DMS114 treated with DMSO at 0.1 percent for 48 hours (cell line): ENCODE measurements around the gene ATP2C1.

Experiments
- DNase-seq: peaks from one replicate; lab custom pipeline; 2025; ENCODE audit not compliant: unreplicated experiment; lab: John Stamatoyannopoulos, UW

ATP2C1 gene

DNA sequence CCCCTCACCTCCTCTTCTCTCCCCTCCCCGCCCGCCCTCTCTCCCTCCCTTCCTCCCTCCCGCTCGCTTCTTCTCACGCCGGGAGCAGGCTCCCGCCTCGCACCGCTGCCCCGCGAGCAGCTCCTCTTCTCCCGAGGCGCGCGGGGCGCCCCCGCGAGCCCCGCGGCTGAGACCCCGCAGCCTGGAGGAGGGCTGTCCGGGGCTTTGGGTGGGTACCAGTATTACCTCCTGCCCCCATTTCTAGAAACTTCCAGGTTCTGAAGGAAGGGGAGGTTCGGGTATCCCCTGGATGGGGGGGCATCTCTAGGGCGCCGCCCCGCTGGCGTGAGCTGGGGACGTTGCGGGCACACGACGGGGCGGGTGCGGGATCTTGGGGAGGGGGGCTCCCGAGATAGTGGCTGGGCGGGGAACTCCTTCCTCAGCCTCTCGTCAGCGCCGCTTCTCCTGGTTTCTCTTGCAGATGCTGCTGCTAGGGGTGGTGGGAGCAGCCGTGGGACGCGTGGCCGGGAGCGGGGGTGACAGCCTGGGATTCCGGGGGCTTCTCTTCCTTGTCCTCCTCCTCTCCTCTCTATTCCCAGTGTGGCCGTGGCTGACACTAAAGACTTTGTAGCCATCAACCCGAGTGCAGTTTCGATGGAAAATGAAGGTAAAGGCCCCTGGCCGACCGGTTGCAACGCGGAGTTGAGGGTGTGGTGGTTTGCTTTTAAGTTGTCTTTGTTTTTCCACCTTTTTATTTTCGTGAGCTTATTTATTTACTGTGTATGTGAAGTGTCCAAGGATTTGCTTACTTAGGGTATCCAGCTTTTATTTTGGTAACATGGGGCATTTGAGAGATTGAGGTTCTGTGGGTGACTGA, 474 bp downstream of the ATP2C1 start:
- no peak for DNase-seq

DNA sequence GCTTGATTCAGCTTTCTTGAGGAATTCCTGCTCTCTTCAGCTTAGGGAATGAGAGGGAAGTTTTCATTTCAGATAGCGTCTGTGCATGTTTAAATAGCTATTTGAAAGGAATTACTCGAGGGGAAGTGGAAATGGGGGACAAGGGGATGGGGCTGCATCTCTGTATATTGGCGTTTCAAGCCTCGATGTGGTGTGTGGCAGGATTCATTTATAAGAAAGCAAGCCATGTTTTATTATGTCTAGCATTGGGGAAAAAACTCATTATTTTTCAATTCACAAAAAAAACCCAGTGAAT, 1.0 kb downstream of the ATP2C1 start:
- no peak for DNase-seq

DNA sequence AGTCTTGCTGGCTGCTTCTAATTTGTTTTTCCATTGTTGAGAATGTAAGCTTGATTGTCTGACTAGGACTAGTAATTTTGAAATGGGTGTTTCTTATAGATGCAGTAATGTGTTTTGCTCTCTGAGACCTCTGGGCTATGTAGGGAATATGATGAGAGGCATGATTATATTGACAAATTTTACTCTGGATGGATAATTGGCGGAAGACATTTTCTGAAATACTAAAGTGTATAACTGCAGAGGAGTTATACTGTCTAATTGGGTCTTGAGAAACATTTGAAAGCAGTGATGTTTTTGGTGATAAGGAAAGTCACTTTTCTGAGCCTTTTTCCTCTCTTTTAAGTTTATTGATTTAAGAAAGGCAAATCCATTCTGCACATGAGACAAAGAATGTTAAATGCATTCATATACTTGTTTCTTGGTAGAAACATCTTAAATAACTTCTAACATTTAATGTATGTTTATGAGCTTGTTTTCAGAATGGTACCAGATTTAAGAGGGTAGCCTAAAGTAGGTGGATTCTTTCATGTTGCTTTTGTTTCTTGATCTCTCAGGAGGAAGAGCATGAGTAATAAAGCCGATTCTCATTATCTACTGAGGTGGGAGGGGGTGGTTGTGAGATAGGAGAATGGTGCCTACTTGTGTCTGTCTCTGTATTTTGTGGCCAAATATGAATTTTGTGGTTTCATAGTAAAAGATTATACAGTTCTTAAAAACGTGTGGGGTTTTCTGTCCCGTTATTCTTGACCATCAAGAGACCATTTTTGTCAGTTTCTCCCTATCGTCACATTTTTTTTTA, 2.0 kb downstream of the ATP2C1 start:
- no peak for DNase-seq

DNA sequence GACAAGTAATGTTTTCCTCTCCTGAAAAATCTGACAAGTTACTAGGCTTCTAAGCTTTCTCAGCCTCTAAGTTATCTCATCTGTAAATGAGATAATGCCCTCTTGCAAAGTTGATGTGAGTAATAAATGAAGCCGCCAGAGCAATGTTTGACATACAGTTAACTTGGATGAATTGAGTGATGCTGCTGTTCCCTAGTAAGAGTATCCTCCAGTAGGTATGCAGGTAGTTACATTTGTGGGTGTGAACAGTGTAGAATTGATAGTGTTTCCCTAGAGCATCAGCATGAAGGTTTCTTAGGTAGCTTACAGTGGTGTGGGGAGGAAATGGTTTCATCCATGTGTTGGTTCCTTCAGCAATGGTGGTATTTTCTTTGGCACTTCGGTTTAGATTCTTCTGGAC, 3.4 kb downstream of the ATP2C1 start:
- DNase-seq: no peak

DNA sequence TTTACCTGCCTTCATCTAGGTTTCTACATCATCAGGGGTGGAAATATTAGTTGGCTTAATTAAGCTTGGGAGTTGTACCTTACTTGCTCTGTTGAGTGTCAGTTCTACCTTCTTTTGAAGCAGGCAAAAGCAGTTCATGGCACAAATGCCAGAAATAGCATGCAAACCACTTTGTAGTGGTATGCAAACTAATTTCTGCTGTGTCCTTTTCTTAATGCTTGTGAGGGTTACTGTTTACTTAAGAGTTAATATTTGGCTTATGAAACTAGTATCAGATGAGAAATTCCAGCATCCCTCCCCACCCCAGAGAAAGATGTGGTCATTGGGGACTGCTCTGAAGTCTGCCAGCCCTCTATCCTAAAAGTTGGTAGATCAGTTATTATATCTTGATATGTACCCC, 7.1 kb downstream of the ATP2C1 start:
- DNase-seq: no peak

DNA sequence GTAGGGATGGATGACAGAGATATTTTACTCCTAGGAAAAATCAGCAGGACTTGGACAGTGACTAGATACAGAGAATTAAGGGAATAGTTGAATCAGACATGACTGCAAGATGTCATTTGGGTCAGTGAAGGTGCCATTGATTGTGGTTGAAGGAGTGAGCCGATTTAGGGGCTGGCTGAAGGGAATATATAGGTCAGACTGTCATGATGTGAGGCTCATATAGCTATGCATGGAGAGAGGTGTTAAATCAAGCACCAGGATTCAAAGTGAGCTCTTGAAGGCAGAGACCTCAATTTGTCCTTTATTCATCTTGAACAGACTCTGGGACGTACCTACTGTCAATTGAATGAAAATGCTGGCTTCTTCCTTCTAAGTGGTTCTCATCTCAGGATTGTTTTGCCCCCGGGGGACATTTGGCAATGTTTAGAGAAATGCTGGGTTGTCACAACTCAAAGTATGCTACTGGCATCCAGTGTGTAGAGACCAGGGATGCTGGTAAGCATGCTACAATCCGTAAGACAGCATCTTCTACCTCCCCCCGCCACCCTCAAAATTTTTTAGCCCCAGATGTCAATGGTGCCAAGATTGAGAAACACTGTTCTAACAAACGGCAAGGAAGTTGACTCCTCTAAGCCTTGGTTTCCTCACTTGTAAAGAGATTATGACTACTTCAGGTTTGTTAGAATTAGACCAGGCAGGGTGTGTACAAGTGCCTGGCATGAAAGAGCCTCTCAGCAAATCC, 7.8 kb downstream of the ATP2C1 start:
- no peak for DNase-seq

DNA sequence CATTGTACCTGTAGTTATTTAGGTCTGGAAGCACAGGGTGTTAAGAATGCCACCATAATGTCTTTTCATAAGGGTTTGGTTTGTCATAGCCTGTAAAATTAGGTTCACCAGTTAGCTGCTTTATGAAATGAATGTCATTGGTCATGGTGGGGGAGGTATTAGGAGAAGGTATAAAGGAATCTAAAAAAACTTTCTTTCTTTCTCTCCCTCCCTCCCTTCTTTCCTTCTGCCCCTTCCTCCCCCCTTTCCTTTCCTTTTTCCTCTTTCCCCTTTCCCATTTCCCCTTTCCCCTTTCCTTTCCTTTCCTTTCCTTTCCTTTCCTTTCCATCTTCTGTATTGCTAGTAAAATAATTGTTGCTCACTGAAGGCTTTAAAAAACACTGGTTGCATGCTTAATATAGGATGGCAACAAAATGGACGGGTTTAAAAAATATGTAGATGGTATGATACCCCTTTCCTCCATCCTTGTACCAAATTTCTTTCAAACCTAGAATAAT, 9.6 kb downstream of the ATP2C1 start:
- DNase-seq: no peak

DNA sequence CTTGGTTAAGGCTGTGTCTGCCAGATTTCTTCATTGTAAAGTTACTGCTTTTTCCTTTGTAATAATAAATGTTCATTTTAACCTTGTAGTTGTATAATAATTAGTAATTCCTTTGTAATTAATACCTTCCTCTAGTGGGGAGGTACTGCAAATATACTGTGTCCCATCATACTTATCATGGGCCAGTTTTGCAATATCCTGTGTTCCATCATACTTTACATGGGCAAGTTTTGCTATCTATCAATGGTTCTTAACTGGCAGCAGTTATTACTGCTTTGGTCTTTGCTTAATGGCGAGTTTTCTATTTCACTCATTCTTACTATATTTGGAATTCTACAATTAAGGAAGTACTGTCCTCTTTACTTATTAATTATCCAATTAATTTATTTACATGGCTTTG, 10.6 kb downstream of the ATP2C1 start:
- no peak for DNase-seq

DNA sequence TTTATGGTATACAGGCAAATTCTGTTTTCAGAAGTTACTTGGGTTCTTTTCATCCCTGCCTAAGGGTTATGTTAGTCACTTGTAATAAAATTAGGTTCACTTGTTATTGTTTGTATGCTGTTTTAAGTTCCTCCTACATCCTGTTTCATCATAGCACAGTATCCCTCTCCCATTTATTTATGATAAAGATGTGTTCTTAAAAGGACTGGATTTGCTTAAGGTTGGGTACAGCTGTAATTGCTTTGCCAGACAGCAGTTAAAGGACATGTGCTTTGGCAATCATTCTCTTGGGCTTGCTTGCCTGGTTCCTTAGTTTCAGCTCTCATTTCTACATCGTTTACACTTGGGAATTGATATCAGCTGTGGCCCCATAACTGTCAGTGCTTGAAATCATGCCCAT, 11.7 kb downstream of the ATP2C1 start:
- DNase-seq: no peak

DNA sequence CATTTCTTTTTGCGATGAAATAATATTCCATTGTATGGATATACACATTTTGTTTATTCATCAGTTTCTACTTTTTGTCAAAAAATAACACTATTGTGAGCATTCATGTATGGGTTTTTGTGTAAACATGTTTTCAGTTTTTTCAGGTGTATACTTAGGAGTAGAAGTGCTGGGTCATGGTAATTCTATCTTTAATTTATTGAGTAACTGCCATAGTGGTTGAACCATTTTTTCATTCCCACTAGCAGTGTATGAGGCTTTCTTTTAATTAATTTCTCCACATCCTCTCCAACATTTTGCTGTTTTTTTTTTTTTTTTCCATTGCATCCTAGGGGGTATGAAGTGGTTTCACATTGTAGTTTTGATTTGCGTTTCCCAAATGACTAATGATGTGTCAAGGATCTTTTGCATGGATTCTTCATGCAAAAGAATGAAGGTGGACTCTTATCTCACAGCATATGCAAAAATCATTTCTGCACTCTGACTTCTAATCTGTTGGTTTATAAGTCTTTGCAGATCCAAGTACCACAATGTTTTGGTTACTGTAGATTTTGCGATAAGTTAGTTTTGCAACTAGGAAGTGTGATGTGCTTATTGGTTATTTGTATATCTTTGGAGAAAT, 12.6 kb downstream of the ATP2C1 start:
- no peak for DNase-seq

DNA sequence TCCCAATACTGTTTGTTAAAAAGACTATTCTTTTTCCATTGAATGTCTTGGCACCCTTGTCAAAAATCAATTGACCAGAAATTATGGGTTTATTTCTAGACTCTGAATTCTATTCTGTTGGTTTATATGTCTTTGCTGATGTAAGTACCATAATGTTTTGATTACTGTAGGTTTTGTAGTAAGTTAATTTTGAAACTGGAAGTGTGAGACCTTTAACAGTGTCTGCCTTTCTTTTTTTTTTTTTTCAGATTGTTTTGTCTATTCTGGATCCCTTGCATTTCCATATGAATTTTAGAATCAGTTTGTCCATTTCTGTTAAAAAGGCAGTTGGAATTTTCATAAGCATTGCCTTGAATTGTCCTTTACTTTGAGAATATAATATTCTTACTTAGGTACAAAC, 13.6 kb downstream of the ATP2C1 start:
- no peak for DNase-seq

DNA sequence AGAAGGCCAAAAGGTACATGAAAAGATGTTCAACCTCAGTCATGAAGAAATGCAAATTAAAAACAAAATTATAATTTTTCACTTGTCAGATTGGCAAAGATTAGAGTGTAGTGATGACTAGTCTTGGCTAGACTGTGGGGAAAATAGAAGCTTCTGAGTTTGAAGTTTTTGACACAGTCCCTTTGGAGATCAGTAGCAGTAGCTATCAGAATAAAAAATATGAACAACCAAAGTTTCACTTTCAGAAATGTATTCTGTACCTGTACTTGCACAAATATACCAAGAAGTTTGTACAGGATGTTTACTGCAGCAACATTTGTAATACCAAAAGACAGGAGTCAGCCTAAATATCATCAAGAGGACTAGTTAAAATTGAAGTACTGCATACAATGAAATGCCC, 14.1 kb downstream of the ATP2C1 start:
- no peak for DNase-seq

DNA sequence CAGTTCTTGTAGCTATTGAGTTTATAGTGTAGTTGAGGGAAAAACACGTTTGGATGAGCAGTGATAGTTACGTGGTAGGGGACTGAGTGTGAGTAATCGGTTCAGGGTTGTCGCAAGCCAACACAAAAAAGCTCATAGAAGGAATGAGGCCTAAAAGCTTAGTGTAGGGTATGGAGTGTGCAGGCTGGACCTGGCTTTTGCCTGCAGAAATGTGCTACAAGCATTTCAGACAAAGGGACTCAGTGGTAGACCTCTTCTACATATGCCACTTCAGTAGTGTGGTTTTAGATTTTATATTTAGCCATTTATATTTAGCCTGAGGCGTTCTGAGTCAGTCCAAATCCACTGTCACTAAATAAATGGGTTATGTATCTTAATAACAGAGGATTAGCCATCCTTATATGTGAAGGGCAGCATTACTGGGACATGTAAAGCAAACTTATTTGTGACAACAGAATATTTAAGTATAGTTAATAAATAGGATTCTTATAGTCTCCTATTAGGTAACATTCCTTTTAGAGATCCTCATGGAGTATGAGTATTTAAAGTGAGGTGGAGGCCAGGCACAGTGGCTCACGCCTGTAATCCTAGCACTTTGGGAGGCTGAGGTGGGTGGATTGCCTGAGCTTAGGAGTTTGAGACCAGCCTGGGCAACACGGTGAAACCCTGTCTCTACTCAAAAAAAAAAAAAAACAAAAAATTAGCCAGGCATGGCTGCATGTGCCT, 21.8 kb downstream of the ATP2C1 start:
- no peak for DNase-seq

DNA sequence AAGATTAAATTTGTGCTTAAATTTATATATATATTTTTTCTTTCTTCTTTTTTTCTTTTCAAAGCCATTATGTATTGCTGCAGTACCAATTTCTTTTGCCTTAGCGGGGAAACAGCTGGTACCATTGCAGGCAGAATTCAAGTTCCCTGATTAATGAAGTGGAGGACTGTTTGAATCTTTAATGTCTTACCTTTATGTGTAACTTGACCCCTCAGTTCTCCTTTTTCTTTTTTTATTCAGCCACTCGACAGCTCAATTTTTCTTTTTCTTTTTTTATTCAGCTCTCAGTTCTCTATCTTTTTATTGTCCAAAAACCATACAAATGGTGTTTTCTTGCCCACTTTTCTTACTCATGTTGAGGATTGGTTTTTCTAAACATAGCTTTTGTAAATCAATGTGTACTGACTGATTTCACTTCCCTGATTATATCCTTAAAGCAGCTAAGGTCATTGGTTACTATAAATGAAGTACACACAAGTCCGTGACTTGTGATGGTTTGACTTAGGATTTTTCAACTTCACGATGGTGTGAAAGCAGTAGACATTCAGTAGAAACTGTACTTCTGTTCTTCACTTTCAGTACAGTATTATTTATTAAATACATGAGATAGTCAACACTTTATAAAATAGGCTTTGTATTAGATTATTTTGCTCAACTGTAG, 22.8 kb downstream of the ATP2C1 start:
- DNase-seq: no peak

DNA sequence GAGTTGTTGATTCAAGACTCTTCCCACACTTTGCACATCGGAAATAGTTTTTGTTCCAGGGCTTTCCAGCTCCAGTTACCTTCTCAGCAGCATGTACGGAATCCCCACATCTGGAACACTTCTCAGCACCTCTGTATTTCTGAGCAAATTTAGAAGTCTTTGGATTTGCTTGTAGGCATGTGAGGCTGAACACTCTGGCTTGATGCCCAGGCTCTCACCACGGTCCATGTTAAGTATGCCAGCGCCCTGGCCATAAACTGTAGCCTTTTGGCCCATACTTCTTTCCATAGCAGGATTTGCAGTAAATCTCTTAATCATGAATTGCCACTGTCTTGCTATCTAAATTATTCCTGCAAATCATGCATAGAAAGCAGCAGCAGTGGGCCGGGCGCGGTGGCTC, 24.4 kb downstream of the ATP2C1 start:
- no peak for DNase-seq

DNA sequence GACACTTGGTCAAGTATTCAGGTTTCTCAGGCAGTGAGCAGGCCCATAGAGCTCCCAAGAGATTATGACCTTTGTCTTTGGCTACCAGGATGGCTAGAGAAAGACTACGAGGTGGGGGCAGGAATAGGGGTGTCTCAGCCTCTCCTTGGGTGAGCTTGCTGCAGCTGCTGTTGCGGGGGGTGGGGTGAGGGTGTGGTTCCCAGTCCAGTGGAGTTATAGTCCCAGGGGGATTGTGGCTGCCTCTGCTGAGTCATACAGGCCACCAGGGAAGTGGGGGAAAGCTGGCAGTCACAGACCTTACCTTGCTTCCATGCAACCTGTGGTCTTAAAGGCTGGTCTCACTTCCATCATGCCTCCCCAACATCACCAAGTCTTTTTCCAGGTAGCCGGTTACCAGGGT, 31.7 kb downstream of the ATP2C1 start:
- DNase-seq: no peak

DNA sequence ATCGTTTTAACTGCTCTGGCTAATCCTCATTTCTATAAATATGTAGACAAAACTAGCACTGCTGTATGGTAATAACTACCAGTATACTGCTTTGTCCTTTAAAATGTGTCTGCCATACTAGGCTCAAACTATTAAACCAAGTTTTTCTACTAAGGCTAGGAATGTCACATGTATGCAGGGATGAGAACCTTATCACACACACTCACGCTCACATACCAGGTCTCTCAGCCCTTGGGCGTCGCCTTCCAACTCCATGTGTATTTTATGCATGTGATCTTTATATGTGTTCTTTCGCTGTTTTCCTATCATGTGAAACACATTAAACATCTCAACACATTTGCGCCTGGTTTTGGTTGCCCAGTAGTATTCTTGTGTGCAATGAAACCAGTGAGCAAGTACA, 32.6 kb downstream of the ATP2C1 start:
- no peak for DNase-seq

DNA sequence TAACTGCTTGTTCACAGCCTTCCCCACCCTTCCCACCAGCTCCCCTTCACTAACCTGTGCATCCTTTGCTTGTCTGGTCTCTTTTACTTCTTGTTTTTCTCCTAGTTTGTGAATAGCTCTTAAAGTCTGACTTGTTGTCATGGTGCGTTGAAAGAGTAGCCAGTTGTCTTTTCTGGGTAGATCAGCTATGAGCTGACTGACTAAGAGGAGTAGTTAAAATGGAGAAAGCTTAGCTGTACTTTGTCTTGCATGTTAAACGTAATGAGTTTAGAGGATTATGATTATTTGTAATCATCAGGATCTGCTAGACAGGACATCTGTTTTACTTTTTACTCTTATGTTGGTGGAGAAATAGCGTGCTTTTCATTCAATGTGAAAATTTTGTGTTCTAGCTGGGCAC, 35.9 kb downstream of the ATP2C1 start:
- DNase-seq: no peak

DNA sequence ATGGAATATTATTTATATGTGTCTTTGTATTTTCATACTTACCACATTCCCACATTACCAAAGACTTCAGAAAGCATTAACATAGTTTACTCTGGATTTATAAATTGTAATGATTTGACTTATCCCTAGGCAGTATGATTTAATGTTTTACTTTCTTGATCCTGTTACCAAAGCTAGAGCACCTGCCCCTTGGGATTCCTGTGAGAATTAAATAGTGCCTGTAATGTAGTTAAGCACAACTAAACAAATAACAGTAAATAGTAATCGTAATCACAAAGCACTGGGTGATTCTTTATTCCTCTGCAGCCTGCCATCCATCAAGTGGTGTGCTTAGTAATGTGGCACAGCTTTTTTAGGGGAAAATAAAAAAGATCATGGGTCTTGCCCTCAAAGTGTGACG, 39.1 kb downstream of the ATP2C1 start:
- DNase-seq: no peak

DNA sequence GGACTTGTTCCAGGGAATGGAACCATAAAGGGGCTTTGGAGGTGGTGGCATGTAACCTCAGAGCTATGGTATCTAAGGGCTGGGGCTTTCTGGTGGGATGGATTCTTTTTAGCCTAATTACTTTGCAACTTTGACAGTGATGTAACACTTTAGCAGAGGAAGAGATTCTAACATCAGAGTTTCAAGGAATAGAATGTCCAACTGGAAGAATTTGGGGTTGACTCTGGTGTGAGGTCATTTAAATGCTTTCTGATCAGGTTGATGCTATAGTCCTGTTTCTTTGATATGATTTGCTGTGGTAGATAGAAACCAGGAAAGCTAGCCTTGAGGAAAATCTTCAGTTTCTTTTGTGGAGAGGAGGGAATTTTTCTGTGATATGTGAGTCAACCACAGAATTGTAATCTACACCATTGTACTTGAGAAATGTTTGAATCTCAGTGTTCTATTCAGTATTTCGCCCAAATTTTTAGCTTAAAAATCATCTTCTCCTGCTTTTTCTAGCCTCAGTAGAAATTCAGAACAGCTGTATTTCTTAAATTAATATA, 40.0 kb downstream of the ATP2C1 start:
- DNase-seq: no peak
